Endometrium (tissue), 2 donors: Measurements from ENCODE around the gene MAN1C1.
A peak's percentile ranks its signal among the peaks of the same experiment; 100 is the strongest.

Experiments
- FAIRE-seq: peaks from 2 replicates; lab custom pipeline; 2012; peaks lifted over from hg19 to GRCh38; lab: Jason Lieb, UNC
- donor health status: control.
- donor health status: control.

The MAN1C1 gene

GRCh38 chr1:25782608-25783201 is 166.1 kb downstream of the MAN1C1 start:
- FAIRE-seq: no peak

- FAIRE-seq: no peak
Observed at GRCh38 chr1:25784575-25785051, 168.0 kb downstream of the MAN1C1 start.

DNA sequence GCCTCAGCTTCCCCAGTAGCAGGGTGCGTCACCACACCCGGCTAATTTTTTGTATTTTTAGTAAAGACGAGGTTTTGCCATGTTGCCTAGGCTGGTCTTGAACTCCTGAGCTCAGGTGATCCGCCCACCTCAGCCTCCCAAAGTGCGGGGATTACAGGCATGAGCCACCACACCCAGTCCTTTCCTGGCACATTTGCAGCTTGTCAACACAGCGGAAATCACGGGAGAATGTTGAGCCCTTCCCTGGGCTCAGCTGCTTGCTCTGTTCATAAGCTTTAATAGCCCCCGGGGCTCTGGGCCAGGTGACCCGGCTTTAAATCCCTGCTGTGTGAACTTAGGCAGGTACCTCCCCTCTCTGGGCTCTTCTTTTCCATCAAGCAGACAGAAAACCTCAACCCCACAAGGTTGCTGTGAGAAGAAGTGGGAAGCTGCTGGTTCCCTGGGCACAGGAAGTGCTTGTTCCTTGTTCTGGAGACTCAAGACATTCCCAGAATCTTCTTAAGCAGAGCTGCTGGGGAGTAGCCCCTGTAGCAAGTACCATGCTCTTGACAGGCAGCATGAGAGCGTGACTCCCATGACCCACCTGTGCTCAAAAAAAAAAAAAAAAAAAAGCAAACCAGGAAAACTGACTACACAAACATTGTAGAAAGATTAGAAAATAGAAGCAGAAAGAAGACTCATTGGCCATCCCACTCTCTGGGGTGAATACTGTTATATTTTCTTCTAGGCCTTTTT is 168.9 kb downstream of the MAN1C1 start:
- FAIRE-seq: no peak

DNA sequence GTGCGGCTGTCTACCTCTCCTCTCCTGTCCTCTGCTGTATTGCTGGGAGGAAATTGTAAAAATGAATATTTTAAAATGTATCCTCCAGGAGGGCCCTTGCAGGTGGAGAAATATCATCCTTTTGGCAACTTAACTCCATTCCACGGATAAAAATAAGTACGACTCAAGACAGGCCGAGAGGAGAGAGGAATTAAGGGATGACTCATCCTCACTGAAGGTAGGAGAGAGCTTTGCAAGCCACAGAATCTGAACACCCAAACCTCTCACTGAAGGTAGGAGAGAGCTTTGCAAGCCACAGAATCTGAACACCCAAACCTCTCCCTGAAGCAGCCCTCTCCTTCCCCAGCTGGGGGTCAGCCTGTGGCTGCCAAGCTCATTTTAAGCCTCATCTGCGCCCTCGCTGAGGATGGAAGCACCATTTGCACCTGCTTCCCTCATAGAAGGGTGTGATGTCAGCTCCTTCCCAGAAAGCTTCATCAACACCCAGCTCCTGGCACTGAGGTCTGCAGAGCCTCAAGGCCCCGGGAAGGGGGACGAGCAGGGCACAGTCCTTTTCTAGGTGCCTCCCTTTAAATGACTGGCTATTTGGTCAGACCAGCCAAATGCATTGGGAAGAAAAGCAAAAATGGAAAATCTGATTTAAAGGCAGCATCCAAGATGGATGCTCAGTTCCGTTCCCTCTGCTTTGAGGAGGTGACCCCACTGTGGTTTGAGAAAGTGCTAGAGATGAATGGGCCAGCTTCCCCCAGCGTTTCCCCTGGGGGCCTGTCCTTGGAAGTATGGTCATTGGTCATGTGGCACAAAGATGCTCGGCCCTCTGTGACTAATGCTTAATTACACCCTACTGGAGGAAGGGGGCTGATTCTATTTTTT is 170.5 kb downstream of the MAN1C1 start:
- no peak for FAIRE-seq

- no peak for FAIRE-seq
Observed at GRCh38 chr1:25787760-25788166, 171.2 kb downstream of the MAN1C1 start.

- no peak for FAIRE-seq
Observed at GRCh38 chr1:25790472-25790871, 173.9 kb downstream of the MAN1C1 start.

GRCh38 chr1:25792115-25792514 is 175.5 kb downstream of the MAN1C1 start:
- no peak for FAIRE-seq

DNA sequence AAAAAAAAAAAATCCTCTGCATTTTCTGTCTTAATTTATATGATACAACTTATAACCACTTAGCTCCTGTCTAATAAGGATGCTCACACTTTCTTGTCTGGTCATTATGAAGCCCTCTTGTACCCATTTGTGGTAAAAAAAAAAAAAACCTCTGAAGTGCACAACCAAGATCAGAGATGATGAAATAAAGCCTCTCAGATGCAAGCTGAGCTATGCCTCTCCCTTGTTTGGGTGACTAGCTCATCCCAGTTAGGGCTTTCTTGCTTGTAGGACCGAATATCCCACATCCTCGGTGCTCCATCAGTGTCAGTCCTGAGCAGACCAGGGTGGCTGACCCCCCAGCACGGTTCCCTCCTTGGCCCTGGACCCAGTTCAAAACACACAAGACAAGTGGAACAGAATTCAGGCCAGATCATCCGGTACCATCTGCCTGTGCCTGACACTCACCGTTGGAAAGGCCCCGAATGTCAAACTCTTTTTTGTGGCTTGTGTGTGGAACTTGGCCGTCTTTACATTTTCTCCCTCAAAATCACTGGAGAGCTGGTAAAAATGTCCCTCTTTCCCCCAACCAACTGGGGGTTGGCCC is 177.1 kb downstream of the MAN1C1 start:
- FAIRE-seq: no peak

DNA sequence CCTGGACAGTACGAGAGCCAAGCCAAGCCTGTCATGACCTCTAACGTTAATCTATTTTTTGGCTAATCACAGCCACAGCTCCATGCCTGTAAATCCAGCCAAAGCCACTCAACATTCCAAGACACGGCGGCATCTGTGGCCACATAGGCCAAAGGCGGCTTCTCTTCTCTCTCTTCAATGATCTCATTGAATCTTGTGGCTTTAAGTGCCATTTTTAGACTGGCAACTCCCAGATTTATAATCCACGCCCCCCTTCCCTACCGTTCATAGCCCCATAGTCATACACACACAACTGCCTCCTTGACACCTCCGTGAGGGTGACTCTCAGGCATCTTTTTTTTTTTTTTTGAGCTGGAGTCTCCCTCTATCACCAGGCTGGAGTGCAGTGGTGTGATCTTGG is 177.7 kb downstream of the MAN1C1 start:
- no peak for FAIRE-seq

- no peak for FAIRE-seq
Observed at GRCh38 chr1:25795211-25795610, 178.6 kb downstream of the MAN1C1 start.

DNA sequence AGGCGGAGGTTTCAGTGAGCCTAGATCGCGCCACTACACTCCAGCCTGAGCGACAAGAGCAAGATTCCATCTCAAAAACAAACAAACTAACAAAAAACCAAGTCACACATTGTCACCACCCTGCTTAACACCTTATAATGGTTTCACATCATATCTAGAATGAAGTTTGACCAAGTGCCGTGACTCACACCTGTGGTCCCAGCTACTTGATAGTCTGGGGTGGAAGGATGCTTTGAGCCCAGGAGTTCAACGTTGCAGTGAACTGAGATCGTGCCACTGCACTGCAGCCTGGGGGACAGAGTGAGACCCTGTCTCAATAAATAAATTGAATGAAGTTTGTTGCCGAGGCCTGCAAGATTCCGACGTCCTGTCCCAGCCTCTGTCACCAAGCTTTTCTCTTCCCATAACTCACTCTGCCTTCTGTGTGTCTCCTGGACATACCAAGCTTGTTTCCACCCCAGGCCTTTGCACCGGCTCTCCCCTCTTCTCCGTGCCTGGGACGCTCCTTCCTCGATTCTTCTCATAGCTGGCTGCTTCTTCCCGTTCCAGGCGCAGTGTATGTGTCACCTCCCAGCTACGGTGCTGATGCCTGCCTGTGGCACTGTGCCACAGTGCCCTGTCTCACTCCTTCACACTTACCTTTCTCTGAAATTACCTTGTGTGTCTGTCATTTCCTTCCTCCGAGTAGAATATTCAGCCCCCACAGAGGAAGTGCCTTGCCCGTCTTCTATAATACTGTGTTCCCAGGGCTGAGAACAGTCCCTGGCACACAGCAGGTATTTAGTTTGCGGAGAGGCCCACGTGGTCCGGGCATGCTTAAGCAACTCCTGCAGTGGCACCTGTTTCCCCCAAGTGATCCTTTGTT is 179.6 kb downstream of the MAN1C1 start:
- FAIRE-seq: no peak

DNA sequence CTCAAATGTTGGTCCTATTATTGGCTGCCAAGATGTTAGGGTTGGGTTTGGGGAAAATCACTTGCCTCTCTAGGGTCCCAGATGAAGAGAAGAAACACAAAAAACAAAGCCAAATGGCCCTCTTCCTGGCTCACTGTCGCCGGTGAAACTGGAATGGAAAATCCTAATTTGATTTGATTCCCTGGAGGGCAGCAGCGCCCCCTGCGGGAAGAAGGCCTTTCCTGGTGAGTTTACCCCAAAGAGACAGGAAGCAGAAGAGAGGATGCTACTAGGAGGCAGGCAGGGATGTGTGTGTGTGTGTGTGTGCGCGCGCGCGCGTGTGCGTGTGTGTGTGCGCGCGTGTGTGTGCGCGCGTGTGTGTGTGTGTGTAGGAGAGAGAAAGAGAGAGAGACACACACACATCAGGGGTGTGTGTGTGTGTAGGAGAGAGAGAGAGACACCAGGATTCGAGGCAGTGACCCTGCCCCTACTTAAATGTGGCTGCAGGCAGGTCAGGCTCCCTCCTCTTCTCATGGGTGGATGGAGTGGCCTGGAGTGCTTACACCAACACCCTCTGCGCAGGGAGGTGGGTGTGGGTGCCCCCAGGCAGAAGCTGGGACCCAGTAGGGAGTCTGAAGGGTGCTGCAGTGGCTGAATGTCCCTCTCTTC is 180.3 kb downstream of the MAN1C1 start:
- FAIRE-seq: peak; percentile 57

DNA sequence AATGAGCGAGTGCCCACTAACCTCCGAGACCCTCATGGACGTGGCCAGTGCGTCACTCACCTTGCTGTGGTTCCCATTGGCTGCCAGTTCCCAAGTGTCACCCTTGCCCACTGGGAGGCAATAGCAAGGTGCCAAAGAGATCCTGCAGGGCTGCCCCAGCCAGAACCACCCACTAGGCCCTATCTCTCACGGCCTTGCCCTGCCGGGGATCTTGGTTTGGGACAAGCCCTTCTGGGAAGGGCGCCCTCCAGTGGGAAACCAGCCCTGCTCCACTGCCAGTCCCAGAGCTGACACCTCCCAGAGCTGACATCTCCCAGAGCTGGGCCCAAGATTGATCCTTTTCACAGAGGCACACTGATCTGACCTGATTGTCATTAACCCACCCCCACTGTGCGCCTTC is 181.3 kb downstream of the MAN1C1 start:
- no peak for FAIRE-seq

DNA sequence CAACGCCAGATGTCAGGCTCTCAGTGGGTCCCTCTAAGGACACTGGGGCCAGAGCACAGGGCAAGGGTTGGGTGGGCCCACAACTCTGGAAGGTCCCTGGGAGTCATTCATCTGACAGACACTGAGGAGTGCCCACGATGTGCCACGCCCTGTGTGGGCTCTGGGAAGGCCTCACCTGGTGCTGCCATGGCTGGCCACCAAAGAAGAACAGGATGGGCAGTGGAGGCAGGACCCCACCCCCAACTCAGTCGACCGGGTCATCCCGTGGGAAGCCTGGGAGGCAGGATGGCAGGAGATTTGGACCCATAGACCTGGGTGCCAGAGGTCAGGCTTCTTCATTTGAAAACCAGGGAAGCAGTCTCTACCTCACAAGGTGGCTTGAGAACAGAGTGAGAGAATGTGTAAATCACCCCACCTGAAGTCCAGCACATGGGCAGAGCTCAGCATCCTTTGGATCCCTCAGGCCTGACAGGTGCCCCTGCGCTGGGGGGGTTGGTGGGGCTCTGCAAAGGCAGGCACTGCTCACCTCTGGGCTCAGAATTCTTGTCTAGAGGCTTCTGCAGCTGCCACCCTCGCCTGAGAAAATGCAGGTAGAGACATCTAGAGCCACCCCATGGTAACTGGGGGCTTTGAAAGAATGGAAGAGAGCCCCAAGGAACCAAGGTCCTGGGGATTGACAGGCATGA is 182.2 kb downstream of the MAN1C1 start:
- FAIRE-seq: no peak

DNA sequence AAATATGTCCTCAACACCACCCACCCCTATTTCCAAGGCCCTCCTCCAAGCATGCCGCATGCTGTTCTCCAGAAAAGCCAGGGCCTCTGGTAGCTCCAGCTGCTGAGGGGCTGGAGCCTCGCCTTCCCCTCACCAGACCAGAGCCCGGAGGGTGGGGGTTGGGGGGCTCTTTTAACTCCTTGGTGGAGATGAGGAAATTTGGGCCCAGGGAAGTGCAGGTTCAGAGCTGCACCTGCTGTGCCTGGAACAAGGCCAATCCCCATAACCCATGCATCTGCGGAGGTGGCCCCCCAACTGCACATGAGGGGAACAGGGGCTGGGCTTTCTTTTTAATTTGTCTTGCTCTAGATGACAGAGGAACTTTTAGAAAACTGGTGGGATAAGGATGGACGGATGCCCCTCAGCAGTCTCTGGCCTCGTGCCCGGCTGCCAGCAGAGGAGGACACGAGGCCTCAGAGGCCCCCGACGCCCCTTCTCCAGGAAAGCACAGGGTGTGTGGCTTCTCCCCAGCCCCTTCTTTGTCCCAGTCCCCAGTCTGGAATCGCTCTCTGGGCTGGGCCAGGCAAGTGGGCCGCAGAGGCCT is 182.9 kb downstream of the MAN1C1 start:
- FAIRE-seq: no peak

- FAIRE-seq: no peak
Observed at GRCh38 chr1:25799935-25800702, 183.5 kb downstream of the MAN1C1 start, which contains the start of gene SELENON. TSS of gene SELENON (plus strand) at chr1:25800193. CDS start at chr1:25800231, 38 bp downstream.

DNA sequence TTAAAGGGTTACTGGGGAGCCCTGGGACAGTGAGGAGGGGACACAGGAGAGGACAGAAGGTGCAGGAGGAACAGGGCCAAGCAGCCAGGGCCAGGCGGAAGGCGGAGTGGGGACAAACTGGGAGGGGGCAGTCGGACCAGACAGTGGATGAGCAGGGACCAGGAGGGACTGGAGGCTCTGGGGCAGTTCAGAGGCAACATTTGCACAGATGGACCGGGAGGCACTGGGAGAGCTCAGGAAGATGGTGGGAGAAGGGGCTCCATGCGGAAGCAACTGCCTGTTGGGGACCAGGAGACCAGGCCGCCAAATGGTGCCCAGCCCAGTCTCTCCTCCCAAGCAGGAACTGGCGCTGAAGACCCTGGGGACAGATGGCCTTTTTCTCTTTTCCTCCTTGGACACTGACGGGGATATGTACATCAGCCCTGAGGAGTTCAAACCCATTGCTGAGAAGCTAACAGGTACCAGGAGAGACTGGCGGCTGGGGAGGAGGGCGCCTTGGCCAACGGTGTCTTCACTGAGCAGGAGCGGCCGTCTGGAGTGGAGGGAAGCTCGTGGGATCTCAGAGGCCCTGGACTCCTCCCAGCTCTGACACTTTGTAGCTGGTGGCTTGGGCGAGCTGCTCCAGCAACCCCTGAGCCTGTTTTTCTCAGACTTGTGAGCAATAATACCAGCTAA is 184.2 kb downstream of the MAN1C1 start:
- FAIRE-seq: no peak

- no peak for FAIRE-seq
Observed at GRCh38 chr1:25802915-25803314, 186.3 kb downstream of the MAN1C1 start.

DNA sequence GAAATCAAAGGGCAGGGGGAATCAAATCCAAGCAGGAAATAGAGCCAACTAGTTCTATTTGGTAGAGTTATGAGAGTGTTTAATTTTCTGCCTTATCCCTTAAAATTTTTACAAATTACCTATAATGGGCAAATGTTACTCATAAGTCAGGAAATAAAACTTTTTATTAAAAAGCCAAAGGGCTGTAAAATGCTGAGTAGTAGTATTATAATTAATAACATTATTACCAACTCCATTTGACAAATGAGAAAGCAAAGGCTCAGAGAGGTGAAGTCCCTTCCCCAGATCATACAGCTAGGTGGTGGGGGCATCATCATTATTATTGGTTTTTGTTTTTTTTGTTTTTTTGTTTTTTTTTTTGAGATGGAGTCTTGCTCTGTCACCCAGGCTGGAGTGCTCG is 186.8 kb downstream of the MAN1C1 start:
- FAIRE-seq: no peak
